H1 (cell line): ENCODE results near the gene EDDM3A. TPM values are rescaled to one million over a fixed set of nuclear protein-coding genes. Genes with fewer than 3 reads are reported as not detected.

Experiments used
- CBX8 ChIP-seq: fragments of 300-800, 300-1000 bp; sonication (generic); IDR thresholded peaks from 2 replicates; pipeline ENCODE4 v1.7.1; 2016; ENCODE audit warnings: low read depth, low read length, borderline replicate concordance
- polyA plus RNA-seq, 7 experiments: library from polyadenylated mRNA; depleted of rRNA in 3 of 7; stranded (reverse) in 5 of 7; unstranded in 2 of 7; fragments of >200 nt in 5 of 7; fragments of 200-250 nt in 2 of 7; gene quantifications; 1 replicate in 5 of 7; 2 replicates in 1 of 7; 4 replicates in 1 of 7; pipeline versions ENCODE4 v1.2.1 to v1.2.3, GENCODE V29; 2011 to 2013; ENCODE audit warnings: missing spikeins in 2 of 7, mixed read lengths in 2 of 7
- total RNA-seq: library from RNA; stranded (reverse); fragmentation: NEBNext Ultra II Directional; extraction: Animal tissue kit (Norgen Biotek cat#: 25700); gene quantifications from 2 replicates; pipeline ENCODE4 v1.2.1, GENCODE V29; 2021
- TF ChIP-seq, protein P1 (sequence below): IDR thresholded peaks from 2 replicates; pipeline ENCODE4 v1.6.1; 2011; ENCODE audit warnings: low read length, improper control_type of control experiment

EDDM3A gene
- total and polyA plus RNA-seq, 2 of the 8 experiments (the other 6 are each of a cell fraction or from before 2014, with no cell fraction given), result 0.09 TPM; not detected in 1

DNA sequence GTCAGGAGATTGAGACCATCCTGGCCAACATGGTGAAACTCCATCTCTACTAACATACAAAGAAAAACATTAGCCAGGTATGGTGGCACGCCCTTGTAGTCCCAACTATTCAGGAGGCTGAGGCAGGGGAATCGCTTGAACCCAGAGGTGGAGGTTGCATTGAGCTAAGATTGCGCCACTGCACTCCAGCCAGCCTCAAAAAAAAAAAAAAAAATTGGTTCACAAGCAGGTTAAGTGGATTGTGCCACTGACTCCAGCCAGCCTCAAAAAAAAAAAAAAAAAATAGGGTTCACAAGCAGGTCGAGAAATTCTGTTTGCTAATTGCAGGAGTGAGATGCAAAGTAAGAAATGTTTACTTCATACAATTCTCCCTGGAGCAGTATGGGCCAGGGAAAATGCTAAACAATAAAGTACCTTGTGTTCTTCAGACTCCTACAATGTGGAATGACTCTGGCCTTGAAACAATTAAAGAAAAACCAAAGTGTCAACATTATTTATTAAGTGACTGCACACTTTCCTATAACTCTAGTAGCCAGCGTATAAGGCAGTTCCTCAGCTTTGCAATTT lies 28.7 kb downstream of the EDDM3A start (continued):
- TF ChIP-seq, protein P1, sequence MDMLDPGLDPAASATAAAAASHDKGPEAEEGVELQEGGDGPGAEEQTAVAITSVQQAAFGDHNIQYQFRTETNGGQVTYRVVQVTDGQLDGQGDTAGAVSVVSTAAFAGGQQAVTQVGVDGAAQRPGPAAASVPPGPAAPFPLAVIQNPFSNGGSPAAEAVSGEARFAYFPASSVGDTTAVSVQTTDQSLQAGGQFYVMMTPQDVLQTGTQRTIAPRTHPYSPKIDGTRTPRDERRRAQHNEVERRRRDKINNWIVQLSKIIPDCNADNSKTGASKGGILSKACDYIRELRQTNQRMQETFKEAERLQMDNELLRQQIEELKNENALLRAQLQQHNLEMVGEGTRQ, result no peak
- no peak for TF ChIP-seq CBX8
